IPS-18c (cell line): ENCODE results near the gene PPP1R26.
"Not testable (repeated sequence)": the region's sequence is repeated elsewhere in the genome, so short reads cannot be mapped to it uniquely, and the experiment has no call there.

Source experiments
- H3K4me3 ChIP-seq: 2 replicates; pipeline ENCODE4 v1.7.0; 2013; ENCODE audit warnings: low read depth, mild to moderate bottlenecking, low read length, moderate library complexity; ENCODE audit not compliant: insufficient read depth
- H3K9me3 ChIP-seq: one replicate; pipeline ENCODE4 v1.6.1; 2013; ENCODE audit warnings: mild to moderate bottlenecking, low read length, moderate library complexity; ENCODE audit not compliant: control insufficient read depth, insufficient read depth

The PPP1R26 gene

DNA sequence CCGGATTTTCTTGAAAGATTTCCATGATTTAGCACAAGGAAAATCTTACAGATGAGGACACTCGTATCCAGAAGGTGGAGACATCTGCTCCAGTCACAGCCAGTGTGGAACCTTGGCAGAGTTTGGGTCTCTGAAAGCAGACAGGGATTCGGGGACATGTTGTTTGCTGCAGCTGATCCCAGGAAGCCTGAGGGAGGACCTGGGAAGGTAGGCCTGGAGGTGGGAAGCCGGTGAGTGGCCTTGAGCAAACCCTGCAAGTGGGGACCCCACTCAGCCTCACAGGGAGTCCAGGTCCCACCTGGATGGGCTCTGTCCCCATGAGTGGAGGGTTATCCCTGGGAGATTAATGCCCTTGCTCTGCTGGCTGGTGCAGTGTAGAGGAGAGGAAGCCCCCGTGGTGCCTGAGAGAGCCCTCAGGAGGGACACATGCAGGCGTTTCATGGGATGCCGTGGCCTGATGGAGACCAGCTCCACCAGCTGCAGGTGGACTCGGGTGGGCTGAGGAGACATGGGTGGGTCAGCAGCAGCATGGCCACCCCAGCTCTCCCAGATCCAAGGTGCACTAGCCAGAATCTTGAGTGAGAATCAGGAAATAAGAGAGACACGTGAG is 28.7 kb downstream of the PPP1R26 start:
- Histone ChIP-seq H3K9me3 (no peaks in the 10 kb centered on the region), H3K4me3 (no peak overlapping the region)

DNA sequence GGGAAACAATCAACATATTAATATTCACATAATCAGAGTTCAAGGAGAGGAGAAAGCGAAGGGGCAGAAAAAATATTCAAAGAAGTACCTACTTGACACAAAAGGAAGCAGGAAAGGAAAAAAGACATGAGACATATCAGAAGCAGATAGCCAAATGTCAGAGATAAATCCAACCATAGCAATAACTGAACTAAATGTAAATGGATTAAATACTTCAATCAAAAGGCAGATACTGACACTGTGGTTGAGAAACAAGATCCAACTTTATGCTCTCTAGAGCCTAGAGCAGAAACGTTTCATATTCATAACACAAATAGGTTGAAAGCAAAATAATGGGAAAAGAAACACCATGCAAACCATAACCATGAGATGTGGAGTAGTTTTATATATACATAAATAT is 29.9 kb downstream of the PPP1R26 start:
- no peaks in the 10 kb centered on the region for H3K9me3 ChIP-seq
- H3K4me3 ChIP-seq = no peak overlapping the region

GRCh38 chr9:135512241-135512603 is 32.6 kb downstream of the PPP1R26 start:
- Histone ChIP-seq H3K9me3 (no peaks in the 10 kb centered on the region), H3K4me3 (no peak overlapping the region)

GRCh38 chr9:135512904-135513303 is 33.3 kb downstream of the PPP1R26 start:
- Histone ChIP-seq H3K4me3 (no peak overlapping the region), H3K9me3 (no peaks in the 10 kb centered on the region)

DNA sequence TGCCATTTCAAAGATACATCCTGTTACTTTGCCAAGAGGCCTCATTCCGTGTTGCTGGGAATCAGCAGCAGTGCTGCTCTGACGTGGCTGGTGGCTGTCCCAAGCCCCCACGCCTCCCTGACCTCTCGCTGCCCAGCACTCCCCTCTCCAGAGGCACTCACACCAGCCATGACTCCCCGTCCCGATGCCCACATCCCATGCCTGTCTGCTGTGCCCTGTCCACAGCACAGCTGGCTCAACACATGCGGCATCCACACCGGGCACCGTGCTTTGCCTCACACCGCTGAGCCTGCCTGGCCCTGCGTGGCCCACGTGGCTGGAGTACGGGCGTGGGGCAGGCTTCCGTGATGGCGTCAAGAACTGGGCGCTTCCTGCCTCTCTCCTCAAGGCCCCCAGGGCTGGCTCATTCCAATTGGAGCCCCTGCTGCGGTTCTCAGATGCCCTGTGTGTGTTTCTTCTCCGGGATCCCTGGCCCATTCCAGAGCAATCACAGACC is 33.8 kb downstream of the PPP1R26 start:
- no peak overlapping the region for H3K4me3 ChIP-seq
- H3K9me3 ChIP-seq = no peaks in the 10 kb centered on the region

DNA sequence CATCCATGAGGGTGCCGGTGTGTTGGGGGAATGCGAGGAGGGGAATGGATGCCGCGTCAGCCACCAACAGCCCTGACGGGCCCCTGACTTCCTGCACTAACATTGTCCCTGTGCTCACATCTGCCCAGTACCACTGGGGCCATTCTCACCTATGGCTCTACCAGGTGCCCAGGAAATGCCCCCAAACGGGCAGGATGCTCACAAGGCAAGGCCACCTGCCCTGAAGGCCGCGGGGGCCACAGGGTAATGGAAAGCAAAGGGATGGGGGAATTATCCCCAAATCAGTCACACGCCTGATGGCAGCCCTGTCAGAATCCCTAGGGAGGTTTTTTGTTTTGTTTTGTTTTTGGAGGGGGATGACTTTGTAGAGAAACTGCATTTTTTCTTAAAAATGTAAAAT is 34.3 kb downstream of the PPP1R26 start:
- H3K4me3 ChIP-seq = not testable (repeated sequence)

DNA sequence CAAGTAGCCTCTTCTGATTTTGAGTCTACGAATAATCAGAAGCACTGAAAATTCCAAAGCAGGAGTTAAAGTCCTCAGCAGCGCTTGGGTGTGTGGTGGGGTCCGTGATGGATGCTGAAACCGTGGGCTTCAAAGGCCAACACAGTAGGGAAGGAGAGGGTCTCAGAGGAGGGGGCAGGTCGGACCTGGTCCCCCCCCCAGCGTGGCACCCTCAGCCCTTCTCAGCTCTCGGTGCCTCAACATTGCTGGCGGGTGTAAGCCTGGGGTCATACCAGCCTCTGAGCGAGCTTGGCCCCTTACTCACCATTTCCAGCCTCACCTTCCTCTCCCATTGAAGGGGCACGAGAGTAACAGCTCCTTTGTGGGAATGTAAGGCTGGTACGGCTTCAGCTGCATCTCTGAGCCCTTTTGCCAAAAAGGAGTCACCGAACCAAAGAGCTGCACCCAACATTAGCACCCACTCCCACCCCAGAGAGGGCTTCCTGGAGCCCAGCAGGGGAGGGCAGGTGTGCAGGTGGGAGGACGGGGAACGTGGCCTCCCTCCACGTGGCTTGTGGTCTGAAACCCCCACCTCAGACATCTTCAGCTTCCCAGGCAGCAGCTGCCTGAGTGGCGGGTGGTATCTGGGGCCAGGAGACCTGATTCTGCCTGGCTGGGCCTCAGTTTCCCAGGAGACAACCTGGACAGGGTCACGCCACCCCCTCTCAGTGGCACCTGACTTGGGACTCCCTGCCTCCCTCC is 34.9 kb downstream of the PPP1R26 start:
- no peaks in the 10 kb centered on the region for H3K9me3 ChIP-seq
- no peak overlapping the region for H3K4me3 ChIP-seq

More for the DNA sequence above, 34.3 kb downstream of the PPP1R26 start:
- H3K9me3 ChIP-seq = not testable (repeated sequence)

DNA sequence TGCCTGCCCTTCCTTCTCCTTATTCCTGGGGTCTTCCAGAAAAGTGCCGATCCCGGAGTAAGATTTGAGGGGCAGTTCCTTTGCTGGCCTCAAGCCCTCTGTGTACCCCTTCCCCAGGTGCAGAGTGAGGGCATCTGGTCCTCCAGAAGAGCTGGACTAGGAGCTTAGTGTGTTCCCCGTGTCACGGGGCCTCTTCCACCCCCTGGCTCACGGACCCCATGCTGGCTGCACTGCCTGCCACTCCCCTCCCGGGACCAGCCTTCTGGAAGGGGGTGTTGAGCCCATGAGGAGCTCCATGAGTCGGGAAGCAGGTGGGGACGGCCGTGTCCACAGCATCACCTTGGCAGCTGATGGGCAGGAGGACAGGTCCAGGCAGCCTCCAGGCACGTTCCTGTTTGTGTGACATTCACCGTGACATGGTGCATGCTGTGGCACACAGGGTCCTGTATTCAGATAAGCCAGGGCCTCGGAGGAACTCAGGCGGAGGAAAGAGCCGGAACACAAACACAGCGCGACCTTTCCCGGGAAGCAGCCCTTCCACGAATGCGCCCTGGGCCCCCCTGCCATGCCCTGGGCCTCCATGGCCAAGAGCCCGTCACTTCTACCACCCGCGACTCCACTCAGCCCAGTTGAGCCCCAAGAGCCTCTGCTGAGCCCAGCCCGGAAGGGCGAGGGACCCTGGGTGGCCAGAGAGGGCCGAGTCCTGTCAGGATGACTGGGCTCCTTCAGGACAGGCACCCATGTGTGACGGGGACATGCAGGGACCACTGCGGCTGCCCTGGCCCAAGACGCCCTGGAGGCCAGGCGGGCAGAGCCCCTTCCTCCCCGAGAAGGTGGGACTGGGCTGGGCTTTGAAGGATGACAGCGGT is 35.7 kb downstream of the PPP1R26 start:
- Histone ChIP-seq H3K4me3 (no peak overlapping the region), H3K9me3 (no peaks in the 10 kb centered on the region)

DNA sequence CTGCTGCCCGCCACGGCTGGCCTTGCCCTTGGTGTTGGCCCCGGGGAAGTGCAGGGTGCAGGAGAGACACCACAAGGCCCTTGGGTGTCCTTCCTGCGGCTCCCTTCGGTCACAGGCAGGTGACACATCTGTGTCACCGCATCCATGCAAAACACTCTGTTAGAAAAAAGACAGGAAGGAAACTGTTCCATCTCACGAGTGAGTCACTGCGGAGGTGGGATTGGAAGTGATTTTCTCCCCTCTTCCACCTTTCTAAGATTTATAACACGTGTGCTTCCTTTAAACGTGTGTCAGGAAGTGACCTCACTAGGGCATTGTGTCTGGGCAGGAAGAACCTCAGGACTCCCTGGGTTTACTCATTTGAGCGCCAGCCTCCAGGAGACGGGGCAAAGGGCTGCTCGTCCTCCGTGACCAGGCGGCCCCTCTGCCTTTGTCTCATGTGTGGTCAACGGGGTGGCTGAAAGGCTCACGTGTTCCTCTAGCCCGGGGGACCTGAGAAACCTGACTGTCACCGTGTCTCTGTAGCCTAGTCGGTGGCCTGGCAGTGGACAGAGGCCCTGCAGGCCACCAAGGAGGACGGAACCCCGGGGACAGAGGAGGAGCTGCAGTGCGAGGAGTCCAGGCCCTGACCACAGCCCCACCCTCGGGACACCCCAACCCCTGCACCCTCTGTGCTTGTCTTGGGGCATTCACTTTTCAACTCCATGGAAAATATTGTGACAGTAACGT is 36.7 kb downstream of the PPP1R26 start:
- no peaks in the 10 kb centered on the region for H3K9me3 ChIP-seq
- no peak overlapping the region for H3K4me3 ChIP-seq

DNA sequence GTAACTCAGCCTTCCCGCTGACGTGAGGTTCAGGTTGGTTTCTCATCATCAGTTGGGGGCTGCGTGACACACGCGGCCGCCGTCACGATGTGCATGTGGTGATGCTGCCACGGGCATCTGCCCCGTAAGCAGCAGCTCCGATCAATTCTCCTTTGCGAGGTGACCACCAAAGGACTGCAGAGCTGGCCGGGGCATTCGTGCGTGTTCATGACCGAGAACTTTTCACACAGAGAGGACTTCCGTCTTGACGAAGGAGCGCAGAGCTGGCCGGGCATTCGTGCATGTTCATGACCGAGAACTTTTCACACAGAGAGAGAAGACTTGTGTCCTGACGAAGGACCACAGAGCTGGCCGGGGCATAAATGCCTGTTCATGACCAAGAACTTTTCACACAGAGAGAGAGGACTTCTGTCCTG is 37.8 kb downstream of the PPP1R26 start:
- Histone ChIP-seq H3K4me3 (no peak overlapping the region), H3K9me3 (no peaks in the 10 kb centered on the region)

- H3K9me3 ChIP-seq = no peaks in the 10 kb centered on the region
- H3K4me3 ChIP-seq = no peak overlapping the region
Measured at GRCh38 chr9:135519179-135519971, 39.8 kb downstream of the PPP1R26 start.

DNA sequence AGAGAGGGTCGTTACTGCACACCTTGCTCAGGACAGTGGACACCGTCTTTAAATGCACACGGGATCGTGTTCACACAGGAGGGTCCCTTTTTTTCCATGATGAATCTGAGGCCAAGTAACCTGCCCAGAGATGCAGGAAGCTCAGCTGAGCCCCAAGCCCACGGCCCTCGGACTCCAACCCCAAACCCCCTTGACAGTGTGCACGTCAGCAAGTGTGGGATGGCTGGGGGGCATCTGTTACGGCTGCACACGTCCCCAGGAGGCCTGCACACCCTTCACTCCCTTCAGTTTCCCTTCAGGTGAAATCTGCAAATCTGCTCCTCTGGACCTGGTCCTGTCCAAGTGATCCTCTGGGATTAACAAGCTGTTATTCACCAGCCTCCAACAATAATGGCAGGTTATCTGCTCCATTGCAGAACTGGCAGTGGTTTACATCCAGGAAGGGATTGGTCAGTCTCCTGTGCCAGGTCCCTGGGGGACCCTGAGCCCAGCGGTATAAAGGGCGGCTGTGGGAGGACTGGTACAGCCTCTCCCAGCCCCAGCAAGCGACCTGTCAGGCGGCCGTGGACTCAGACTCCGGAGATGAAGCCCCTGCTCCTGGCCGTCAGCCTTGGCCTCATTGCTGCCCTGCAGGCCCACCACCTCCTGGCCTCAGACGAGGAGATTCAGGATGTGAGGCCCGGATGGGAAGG is 41.5 kb downstream of the PPP1R26 start, which contains the start of gene LCN1:
LCN1 (plus strand) TSS at position 525 of the 692 bp plus-strand sequence; CDS start at position 583, 58 bp downstream.
- H3K4me3 ChIP-seq = no peak within 1 kb of the TSS

GRCh38 chr9:135521608-135522095 is 42.1 kb downstream of the PPP1R26 start:
- Histone ChIP-seq H3K9me3 (no peaks in the 10 kb centered on the region), H3K4me3 (no peak overlapping the region)

More for the DNA sequence above, 41.5 kb downstream of the PPP1R26 start, which contains the start of gene LCN1:
- H3K9me3 ChIP-seq = no peaks in the 10 kb centered on the region

GRCh38 chr9:135522137-135522877 is 42.7 kb downstream of the PPP1R26 start:
- Histone ChIP-seq H3K4me3 (no peak overlapping the region), H3K9me3 (no peaks in the 10 kb centered on the region)

- Histone ChIP-seq H3K9me3 (no peaks in the 10 kb centered on the region), H3K4me3 (no peak overlapping the region)
Measured at GRCh38 chr9:135522931-135523330, 43.3 kb downstream of the PPP1R26 start.
